Measurements from ENCODE around the gene RMI2.

DNA sequence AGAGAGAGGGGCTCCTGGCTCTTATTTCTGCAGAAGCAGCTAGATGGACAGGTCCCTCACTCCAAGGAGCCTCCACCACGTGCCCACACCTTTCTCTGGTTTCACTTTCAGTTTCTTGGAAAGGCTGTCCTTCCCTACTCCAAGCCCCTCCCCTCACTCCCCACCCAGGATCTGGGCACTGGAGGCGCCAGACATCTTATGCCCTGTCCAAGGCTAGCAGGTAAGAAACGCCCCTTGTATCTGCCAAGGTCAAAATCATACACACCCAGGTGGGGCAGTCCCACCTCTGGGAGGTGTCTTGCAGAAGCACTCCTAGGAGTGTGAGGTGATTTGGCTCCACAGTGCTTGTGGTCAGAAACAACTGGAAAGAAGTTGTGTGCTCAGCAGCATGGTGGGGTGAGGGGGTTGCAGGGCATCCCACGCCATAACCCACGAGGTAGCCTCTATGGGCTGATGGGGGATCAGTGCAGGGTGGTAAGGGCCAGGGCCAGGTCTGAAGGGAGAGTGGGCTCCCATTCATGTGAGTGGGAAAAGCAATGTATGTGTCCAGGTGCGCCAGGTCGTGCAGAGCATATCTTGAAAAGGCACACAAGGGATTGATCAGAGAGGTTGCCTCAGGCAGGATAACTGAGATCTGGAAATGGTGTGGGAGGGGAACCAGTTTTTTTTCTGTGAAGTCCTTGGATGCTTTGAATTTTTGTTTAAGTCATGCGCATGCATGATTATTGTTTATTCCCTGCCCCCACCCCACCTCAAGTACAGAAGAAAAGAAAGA is 32.4 kb upstream of the RMI2 start:
- TF ChIP-seq, protein P1, sequence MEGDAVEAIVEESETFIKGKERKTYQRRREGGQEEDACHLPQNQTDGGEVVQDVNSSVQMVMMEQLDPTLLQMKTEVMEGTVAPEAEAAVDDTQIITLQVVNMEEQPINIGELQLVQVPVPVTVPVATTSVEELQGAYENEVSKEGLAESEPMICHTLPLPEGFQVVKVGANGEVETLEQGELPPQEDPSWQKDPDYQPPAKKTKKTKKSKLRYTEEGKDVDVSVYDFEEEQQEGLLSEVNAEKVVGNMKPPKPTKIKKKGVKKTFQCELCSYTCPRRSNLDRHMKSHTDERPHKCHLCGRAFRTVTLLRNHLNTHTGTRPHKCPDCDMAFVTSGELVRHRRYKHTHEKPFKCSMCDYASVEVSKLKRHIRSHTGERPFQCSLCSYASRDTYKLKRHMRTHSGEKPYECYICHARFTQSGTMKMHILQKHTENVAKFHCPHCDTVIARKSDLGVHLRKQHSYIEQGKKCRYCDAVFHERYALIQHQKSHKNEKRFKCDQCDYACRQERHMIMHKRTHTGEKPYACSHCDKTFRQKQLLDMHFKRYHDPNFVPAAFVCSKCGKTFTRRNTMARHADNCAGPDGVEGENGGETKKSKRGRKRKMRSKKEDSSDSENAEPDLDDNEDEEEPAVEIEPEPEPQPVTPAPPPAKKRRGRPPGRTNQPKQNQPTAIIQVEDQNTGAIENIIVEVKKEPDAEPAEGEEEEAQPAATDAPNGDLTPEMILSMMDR (IDR thresholded peaks at IDR 0.05): no peak
- TF ChIP-seq EP300 (IDR thresholded peaks at IDR 0.05): no peak
- no peak for TF ChIP-seq POLR2A (IDR thresholded peaks at IDR 0.05)
